GM19438 (cell line): ENCODE measurements around the gene CEACAM7.
"Not testable (repeated sequence)": the region's sequence is repeated elsewhere in the genome, so short reads cannot be mapped to it uniquely, and the experiment has no call there.

Experiments used
- ATAC-seq: cut with Tn5 transposase; IDR thresholded peaks from one replicate; pipeline ENCODE4 v1.9.1; 2021; ENCODE audit warnings: low read depth; ENCODE audit not compliant: unreplicated experiment

Gene CEACAM7

GRCh38 chr19:41688098-41688497, at the start of gene CEACAM7:
Gene CEACAM7 (minus strand): TSS chr19:41688270. CDS start chr19:41688165, 105 bp downstream.
- ATAC-seq, result no peak

- ATAC-seq, result no peak
Measured at GRCh38 chr19:41735071-41735600, 47.1 kb upstream of the CEACAM7 start.

- no peak for ATAC-seq
Measured at GRCh38 chr19:41734585-41734984, 46.5 kb upstream of the CEACAM7 start.

GRCh38 chr19:41734156-41734555, 46.1 kb upstream of the CEACAM7 start:
- ATAC-seq, result no peak

GRCh38 chr19:41726493-41726892, 38.4 kb upstream of the CEACAM7 start:
- no peak for ATAC-seq

GRCh38 chr19:41720103-41720502, 32.0 kb upstream of the CEACAM7 start:
- no peak for ATAC-seq

GRCh38 chr19:41718761-41719160, 30.7 kb upstream of the CEACAM7 start:
- no peak for ATAC-seq

- ATAC-seq, result no peak
Measured at GRCh38 chr19:41714598-41714997, 26.5 kb upstream of the CEACAM7 start.

- no peak for ATAC-seq
Measured at GRCh38 chr19:41711376-41712261, 23.5 kb upstream of the CEACAM7 start.

GRCh38 chr19:41709951-41710645, 22.0 kb upstream of the CEACAM7 start:
- ATAC-seq, result no peak

- not testable (repeated sequence) for ATAC-seq
Measured at GRCh38 chr19:41709516-41709915, 21.4 kb upstream of the CEACAM7 start.

- no peak for ATAC-seq
Measured at GRCh38 chr19:41708481-41708880, 20.4 kb upstream of the CEACAM7 start, which contains the start of gene CEACAM5. Gene CEACAM5 (plus strand): TSS chr19:41708626. CDS start chr19:41708732, 106 bp downstream.

- ATAC-seq, result no peak
Measured at GRCh38 chr19:41707871-41708371, 19.9 kb upstream of the CEACAM7 start.

- no peak for ATAC-seq
Measured at GRCh38 chr19:41707502-41707812, 19.4 kb upstream of the CEACAM7 start.

- ATAC-seq, result no peak
Measured at GRCh38 chr19:41706741-41707501, 18.9 kb upstream of the CEACAM7 start.

GRCh38 chr19:41705393-41706174, 17.5 kb upstream of the CEACAM7 start:
- ATAC-seq, result no peak

- ATAC-seq, result no peak
Measured at GRCh38 chr19:41703602-41704293, 15.7 kb upstream of the CEACAM7 start.

GRCh38 chr19:41702171-41702651, 14.1 kb upstream of the CEACAM7 start:
- no peak for ATAC-seq
